CD4-positive, alpha-beta T cell treated with Interleukin-15 for 4 hours (primary cell): ENCODE measurements around the gene TCEA3.

Source experiments
- DNase-seq: peaks from one replicate; pipeline ENCODE4 v3.0.0-alpha.2; 2020; ENCODE audit warnings: low spot score

TCEA3 gene

DNA sequence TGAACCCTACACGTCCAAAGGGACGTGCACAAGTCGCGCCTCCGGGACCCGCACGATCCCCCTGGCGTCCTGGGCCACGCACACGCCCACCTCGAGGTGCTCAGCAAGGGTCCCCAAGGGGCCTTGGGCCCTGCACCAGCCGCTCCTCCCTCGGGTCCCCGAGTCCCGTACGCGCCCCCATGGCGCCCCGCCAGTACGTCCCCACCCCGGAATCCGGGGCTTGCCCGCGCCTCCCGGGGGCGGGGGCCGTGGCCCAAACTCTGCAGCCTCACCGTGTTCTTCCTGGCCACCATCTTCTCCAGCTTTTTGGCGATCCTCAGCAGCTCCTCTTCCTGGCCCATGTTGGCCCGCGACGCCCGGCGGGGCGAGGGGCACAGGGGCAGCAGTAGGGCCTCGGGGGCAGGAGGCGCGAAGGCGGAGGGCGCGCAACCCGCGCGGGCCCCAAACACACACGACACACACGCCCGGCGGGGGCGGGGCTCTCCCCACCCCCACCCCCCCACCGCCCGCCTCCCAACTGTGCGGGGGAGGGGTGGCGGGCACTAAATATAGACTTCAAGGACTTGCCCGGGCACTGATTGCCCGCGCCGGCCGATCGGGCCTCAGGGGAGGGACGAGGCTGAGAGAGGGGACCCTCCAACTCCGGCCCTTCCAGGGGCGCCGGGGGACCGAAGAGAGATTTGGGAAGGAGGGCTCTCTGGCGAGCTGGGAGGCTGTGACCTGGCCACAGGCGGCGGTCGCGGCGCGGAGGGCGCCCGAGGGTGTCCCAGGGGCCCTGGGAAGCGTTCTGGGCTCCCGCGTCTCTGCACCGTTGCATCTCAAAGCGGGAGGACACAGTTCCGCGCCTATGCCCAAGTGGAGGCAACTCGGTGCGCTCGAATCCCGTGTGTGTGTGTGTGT, at the start of gene TCEA3:
Gene TCEA3 (minus strand): TSS at position 456 of the 900 bp plus-strand sequence. CDS start 115 bp downstream, at position 341.
- no peak for DNase-seq

- no peak for DNase-seq
Measured at GRCh38 chr1:23473037-23473800, 48.7 kb upstream of the TCEA3 start.

DNA sequence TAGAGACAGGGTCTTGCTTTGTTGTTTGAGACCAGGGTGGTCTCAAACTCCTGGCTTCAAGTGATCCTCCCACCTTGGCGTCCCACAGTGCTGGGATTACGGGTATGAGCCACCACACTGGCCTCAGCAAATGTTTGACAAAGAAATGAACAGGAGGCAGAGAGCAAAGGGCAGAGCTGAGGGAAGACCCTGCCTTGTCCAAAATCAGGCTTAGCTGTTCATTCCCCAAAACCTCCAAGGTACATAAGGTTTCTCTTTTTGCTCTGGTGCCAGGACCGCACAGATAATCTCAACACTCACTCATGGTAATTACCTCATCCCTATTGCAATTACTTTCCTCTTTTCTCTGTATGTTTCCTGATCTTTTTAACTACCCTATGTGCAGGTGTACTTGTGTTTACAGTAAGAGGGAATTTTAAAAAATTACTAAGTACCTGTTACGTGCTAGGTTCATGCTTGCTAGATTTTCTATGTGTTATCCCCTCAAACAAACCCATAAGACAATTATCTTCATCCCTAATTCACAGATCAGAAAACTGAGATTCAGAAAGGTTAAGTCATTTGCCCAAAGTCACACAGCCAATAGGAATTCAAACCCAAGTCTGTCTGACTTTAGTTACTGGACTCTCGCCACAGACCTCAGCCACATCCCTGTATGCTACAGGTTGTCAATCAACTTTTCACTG, 47.9 kb upstream of the TCEA3 start:
- no peak for DNase-seq

DNA sequence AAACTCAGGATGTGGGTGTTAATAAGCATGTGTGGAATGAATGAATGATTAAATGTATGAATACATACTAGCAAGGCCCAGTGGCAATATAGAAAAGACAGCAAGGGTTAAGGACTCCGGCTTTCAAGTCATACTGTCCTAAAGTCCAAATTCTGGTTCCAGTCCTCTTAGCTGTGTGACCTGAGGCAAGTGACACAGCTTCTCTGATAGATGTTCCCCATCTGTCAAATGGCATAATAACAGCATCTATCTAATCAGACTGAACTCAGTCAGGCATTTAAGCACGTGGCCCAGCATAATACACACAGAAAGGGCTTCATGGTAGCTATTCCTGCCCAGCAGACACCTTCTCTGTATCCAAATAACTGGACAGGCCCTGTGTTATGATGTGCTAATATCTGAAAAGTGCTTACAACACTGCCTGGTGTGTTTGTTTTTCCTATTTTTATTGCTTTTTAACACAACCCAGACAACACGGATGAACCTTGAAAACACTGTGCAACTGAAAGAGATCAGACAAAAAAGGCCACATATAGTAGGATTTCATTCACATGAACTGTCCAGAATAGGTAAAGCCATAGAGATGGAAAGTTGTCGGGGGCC, 47.0 kb upstream of the TCEA3 start:
- DNase-seq, result no peak

DNA sequence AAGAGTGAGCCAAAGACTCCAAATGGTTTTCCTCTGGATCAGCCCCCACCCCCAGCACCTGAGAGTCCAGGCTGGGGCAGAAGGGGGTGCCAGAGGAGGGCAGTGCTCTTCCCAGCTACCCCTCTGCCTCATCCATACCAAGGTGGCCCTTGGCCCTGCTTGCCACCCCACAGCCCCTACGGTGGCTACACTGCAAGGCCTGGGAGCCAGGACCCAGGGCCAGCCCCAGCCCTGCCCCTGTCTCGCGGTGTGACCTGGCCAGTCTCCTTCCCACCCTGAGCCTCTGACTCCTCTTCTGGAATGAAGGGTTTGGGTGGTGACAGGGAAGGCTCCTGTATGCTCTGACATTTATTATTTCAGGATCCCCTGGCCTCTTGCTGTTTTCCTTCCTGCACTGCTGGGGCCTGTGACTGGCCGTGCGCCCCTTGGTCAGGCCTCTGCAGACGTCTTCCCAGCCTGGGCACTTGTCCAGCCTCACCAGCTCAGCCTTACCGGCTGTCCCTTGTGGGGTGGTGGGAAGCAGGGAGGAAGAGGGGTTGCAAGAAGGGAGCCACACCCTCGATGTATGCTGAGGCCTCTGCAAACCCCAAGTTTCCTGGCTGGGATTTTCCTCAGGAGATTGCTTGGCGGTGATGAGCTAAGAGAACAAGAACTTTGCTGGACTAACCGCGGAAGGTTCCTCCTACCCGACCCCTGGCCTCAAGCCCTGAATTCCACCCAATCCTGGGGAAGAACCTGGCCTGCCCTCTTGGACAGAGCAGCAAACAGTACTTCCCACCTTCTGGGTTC, 45.9 kb upstream of the TCEA3 start:
- no peak for DNase-seq

DNA sequence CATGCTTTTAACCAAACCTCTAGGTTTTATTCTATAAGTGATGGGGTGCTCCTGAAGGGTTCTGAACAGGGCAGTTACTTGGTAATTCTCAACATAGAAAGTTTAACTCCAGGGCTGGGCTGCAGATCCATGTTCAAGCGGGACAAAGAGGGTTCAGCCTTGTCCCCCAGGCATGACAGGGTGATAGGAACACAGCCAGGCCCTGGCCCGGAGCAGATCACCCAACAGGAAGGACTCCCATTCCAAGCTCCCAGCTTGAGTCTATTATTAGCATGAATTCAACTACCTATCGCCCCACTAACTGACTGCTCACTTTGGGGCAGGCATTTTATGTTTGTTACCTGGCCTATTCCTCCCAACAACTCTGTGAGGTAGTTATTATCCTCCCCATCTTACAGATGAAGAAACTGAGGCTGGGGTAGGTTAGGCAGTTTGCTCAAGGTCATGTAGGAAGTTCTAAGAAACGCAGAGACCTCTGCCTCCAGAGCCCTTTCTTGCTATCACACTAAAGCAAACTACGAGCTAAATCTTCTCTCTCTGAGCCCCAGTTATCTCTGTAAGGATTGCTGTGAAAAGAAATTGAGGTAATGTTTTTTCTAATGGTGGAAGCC, 44.9 kb upstream of the TCEA3 start:
- DNase-seq, result no peak

GRCh38 chr1:23466423-23466989, 42.0 kb upstream of the TCEA3 start:
- no peak for DNase-seq

DNA sequence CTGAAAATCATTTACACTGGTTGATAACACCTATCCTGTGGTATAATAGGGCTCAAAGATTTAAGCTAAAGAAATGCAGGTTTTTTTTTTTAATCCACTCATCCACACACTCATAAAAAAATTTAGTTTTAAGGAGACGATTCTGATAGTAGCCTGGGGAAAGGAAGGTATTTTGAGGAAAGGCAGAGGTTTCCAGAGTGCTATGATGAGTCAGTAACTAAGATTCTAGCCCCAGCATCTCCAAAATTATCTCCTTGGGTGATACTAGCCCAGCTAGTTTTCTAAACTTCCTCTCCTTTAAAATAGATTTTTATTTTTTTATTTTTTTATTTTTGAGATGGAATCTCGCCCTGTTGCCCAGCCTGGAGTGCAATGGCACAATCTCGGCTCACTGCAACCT, 38.7 kb upstream of the TCEA3 start:
- DNase-seq, result no peak

- DNase-seq, result no peak
Measured at GRCh38 chr1:23462766-23463165, 38.2 kb upstream of the TCEA3 start.

DNA sequence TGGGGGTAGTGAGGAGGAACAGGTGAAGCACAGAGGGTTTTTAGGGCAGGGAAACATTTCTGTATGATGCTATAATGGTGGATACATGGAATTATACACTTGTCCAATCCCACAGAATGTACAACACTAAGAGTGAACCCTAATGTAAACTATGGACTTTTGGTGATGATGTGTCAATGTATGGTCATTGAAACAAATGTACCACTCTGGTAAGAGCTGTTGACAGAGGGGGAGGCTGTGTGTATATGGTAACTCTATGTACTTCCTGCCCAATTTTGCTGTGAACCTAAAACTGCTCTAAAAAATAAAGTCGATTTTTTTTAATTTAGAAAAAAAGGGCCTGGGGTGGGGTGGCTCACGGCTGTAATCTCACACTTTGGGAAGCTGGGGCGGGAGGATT, 36.5 kb upstream of the TCEA3 start:
- DNase-seq, result no peak

GRCh38 chr1:23460519-23460918, 36.0 kb upstream of the TCEA3 start:
- DNase-seq, result no peak

DNA sequence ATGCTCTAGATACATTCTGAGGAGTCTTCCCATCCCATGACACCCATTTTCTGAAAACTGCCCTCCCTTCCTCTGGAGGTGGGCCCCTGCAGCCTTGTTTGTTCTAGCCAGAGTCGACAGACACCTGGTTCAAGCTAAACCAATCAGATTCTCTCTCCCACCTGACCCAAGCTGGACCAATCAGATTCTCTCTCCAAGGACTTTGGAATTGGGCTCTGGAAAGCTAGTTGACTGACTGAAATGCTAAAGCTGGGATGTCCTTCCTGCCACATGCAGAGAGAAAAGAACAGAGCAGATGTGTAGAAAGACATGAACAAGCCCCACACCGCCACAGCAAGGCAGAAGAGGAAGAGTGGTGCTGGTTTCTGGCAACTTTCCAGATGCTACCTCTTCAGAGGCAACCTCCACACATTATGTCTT, 34.8 kb upstream of the TCEA3 start:
- DNase-seq, result no peak

GRCh38 chr1:23456226-23456625, 31.7 kb upstream of the TCEA3 start:
- no peak for DNase-seq

- no peak for DNase-seq
Measured at GRCh38 chr1:23453455-23454000, 29.0 kb upstream of the TCEA3 start.

DNA sequence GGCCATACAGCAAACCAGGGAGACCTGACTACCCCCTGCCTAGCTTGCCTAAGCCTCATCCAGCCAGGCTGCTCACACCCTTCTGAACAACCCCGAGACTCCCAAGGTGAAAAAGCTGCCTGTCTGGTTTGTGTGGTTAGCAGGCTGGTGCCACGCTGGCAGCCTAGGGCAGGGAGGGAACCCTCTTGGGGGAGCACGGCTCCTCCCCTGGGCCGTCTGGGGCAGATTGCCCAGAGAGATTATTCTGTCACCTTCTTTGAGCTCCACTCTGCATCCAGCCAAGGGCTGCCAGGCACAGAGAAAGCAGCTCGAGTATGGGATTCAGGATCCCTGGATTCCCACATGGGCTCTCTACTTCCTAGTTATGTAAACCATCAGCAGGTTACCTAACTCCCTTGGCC, 27.5 kb upstream of the TCEA3 start:
- peak; percentile 41 for DNase-seq

- no peak for DNase-seq
Measured at GRCh38 chr1:23451441-23451840, 26.9 kb upstream of the TCEA3 start.

DNA sequence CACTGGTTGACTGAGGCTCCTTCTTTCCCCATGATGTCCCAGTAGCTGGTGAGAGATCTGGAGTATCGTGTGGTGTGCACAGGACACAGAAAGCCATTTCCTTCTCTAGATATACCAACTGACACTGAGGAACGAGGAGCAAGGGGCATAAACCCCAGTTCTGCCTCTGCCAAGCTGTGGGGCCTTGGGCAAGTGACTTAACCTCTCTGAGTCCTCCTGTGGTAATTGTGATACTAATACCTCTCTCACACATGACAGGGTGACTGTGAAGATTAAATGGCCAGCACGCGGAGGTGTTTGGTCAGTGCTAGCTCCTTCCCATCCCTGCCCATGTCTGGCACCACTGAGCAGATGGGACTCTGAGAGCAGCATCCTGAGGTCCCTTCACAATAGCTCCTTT, 26.3 kb upstream of the TCEA3 start:
- no peak for DNase-seq

DNA sequence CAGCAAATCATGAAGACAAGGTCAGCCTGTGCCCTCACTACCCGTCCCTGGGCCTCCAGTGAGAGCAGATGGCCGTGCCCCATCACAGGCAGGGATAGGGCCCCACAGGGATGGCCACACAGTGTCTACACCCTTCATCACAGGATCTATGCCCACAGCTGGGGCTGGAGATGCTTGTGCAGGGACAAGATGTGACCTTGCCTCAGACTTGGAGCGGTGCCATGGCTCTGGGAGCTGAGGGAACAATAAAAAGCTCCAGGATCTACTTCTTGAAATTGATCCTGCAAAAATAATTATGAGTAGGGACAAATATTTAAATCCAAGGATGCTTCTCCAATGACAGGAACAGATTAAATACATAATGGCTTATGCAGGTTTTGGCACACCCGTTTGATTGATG, 25.4 kb upstream of the TCEA3 start:
- DNase-seq, result no peak

GRCh38 chr1:23449306-23449705, 24.8 kb upstream of the TCEA3 start:
- no peak for DNase-seq

- DNase-seq, result no peak
Measured at GRCh38 chr1:23448846-23449245, 24.3 kb upstream of the TCEA3 start.
